K562 (cell line): ENCODE measurements around the gene MACF1. TPM values are rescaled to one million over a fixed set of nuclear protein-coding genes. Genes with fewer than 3 reads are reported as not detected.

Experiments used
- CBFA2T2 ChIP-seq: fragments of 450-650 bp; conservative IDR thresholded peaks from 2 replicates; pipeline ENCODE4 v1.6.1; 2017; ENCODE audit warnings: mild to moderate bottlenecking
- CBFA2T3 ChIP-seq: fragments of 450-650 bp; IDR thresholded peaks from 2 replicates; pipeline ENCODE4 v1.6.1; 2017
- DPF2 ChIP-seq: fragments of 450-650 bp; IDR thresholded peaks from 2 replicates; pipeline ENCODE4 v1.6.1; 2016
- ETV1 ChIP-seq: fragments of 450-650 bp; conservative IDR thresholded peaks from 2 replicates; pipeline ENCODE4 v1.6.1; 2016; ENCODE audit warnings: missing genetic modification characterization, control low read depth, low read depth, missing compliant biosample characterization
- FOXJ2 ChIP-seq: fragments of 200-800 bp; sonication (Bioruptor generic); IDR thresholded peaks from 2 replicates; pipeline ENCODE4 v1.6.1; 2016; ENCODE audit warnings: missing genetic modification characterization, missing compliant biosample characterization
- HDAC1 ChIP-seq, 2 experiments: fragments of 450-650 bp; IDR thresholded peaks; 2 replicates each; pipeline ENCODE4 v1.6.1; 2016 to 2017; ENCODE audit warnings: inconsistent platforms in 1 of 2, mild to moderate bottlenecking in 1 of 2, moderate library complexity in 1 of 2
- NR4A1 ChIP-seq, 2 experiments: fragments of 250-450 bp in 1 of 2; fragments of 450-650 bp in 1 of 2; sonication (Bioruptor Pico) in 1 of 2; IDR thresholded peaks; 2 replicates each; pipeline versions ENCODE4 v1.4.0 to v1.6.1; 2016 to 2020; ENCODE audit warnings: mild to moderate bottlenecking in 2 of 2, missing compliant biosample characterization in 1 of 2, missing genetic modification characterization in 1 of 2, moderate library complexity in 1 of 2
- RFX1 ChIP-seq: fragments of 450-650 bp; IDR thresholded peaks from 2 replicates; pipeline ENCODE4 v1.6.1; 2016; ENCODE audit warnings: mild to moderate bottlenecking, moderate library complexity
- SOX6 ChIP-seq: fragments of 450-650 bp; IDR thresholded peaks from 2 replicates; pipeline ENCODE4 v1.6.1; 2014; ENCODE audit warnings: mild to moderate bottlenecking
- ZNF384 ChIP-seq: IDR thresholded peaks from 2 replicates; pipeline ENCODE4 v1.6.1; 2012; ENCODE audit warnings: low read depth, low read length, improper control_type of control experiment
- polyA plus RNA-seq, 8 experiments: library from polyadenylated mRNA; depleted of rRNA in 4 of 8; stranded (reverse) in 5 of 8; unstranded in 3 of 8; fragments of >200 nt; fragmentation: Nextera tagmentation in 2 of 8; fragmentation: Illumina TruSeq in 1 of 8; extraction: Ambion mirVana in 2 of 8; extraction: Trizol in 1 of 8; gene quantifications; 2 replicates each; pipeline versions ENCODE4 v1.2.1 to v1.2.3, GENCODE V29; 2011 to 2014; ENCODE audit warnings: inconsistent platforms in 1 of 8, missing spikeins in 1 of 8
- total RNA-seq, 7 experiments: library from RNA; depleted of rRNA in 6 of 7; stranded (reverse); fragments of >200 nt in 6 of 7; fragmentation: Illumina TruSeq in 2 of 7; extraction: Trizol in 2 of 7; gene quantifications; 2 replicates each; pipeline versions ENCODE4 v1.2.1 to v1.2.3, GENCODE V29; 2011 to 2021; ENCODE audit warnings: low replicate concordance in 1 of 7
- TF ChIP-seq, protein P1 (sequence below), 2 experiments: fragments of 450-650 bp in 1 of 2; sonication (generic) in 1 of 2; formaldehyde crosslinking in 1 of 2; IDR thresholded peaks; 2 replicates each; pipeline versions ENCODE4 v1.7.1 to v1.9.0; 2016 to 2022; ENCODE audit warnings: inconsistent platforms in 1 of 2, mild to moderate bottlenecking in 1 of 2, missing genetic modification reagents in 1 of 2

MACF1 gene
- total and polyA plus RNA-seq, 9 of the 15 experiments (the other 6 are each of a cell fraction or from before 2014, with no cell fraction given): 13.2 to 232 (median 112) TPM

DNA sequence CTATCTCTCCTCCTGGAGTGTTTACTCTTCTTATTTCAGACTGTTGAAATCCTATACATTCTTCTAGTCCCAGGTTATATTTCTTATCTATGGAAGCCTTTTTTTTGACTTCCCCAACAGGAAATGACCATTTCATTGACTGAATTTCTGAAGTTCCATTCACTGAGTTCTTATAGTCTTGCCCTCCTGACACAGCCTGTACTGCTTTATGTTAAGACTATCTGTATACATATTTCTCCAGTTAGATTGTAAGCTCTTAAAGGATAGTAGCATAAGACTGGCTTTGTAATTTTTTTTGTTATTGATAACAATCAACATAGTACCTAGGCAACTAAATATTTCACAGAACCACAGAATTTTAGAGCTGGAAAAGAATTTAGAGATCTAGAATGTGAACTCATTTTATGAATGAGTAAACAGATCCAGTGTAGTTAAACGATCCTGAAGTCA lies 14.9 kb upstream of the MACF1 start (continued):
- TF ChIP-seq SOX6: peak; percentile 49; the same call in 1 of the 2 replicates
- TF ChIP-seq HDAC1 (IDR thresholded peaks at IDR 0.05): peak in 1 of 2 experiments; percentile 46; a peak in 1 of 4 replicates
- peak; percentile 51; the same call in 1 of the 2 replicates for TF ChIP-seq ETV1 (tag)
- peak; percentile 65 for TF ChIP-seq ZNF384
- TF ChIP-seq DPF2: peak; percentile 62; the same call in 1 of the 2 replicates
- TF ChIP-seq RFX1: peak; percentile 56
- TF ChIP-seq CBFA2T2: no peak
- 0 out of 2 replicates have a peak, but pooled peaks have one; percentile 65 for TF ChIP-seq FOXJ2 (tag)
- TF ChIP-seq, protein P1, sequence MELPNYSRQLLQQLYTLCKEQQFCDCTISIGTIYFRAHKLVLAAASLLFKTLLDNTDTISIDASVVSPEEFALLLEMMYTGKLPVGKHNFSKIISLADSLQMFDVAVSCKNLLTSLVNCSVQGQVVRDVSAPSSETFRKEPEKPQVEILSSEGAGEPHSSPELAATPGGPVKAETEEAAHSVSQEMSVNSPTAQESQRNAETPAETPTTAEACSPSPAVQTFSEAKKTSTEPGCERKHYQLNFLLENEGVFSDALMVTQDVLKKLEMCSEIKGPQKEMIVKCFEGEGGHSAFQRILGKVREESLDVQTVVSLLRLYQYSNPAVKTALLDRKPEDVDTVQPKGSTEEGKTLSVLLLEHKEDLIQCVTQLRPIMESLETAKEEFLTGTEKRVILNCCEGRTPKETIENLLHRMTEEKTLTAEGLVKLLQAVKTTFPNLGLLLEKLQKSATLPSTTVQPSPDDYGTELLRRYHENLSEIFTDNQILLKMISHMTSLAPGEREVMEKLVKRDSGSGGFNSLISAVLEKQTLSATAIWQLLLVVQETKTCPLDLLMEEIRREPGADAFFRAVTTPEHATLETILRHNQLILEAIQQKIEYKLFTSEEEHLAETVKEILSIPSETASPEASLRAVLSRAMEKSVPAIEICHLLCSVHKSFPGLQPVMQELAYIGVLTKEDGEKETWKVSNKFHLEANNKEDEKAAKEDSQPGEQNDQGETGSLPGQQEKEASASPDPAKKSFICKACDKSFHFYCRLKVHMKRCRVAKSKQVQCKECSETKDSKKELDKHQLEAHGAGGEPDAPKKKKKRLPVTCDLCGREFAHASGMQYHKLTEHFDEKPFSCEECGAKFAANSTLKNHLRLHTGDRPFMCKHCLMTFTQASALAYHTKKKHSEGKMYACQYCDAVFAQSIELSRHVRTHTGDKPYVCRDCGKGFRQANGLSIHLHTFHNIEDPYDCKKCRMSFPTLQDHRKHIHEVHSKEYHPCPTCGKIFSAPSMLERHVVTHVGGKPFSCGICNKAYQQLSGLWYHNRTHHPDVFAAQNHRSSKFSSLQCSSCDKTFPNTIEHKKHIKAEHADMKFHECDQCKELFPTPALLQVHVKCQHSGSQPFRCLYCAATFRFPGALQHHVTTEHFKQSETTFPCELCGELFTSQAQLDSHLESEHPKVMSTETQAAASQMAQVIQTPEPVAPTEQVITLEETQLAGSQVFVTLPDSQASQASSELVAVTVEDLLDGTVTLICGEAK (IDR thresholded peaks at IDR 0.05): 0 out of 2 replicates have a peak, but pooled peaks have one; percentile 13
- TF ChIP-seq, protein P1 (CRISPR knock-in tag; IDR thresholded peaks at IDR 0.05): no peak
- no peak for TF ChIP-seq NR4A1 (CRISPR knock-in tag; IDR thresholded peaks at IDR 0.05)
- no peak for TF ChIP-seq NR4A1 (tag; IDR thresholded peaks at IDR 0.05)
- TF ChIP-seq CBFA2T3: peak; percentile 22; the same call in 1 of the 2 replicates
- TF ChIP-seq, all 486 proteins: peak for 19
